HG03571 (cell line): ENCODE measurements around the gene CDKN2B-AS1.

Experiments used
- ATAC-seq: cut with Tn5 transposase; IDR thresholded peaks from one replicate; pipeline ENCODE4 v1.9.1; 2021; ENCODE audit not compliant: unreplicated experiment

CDKN2B-AS1 gene

DNA sequence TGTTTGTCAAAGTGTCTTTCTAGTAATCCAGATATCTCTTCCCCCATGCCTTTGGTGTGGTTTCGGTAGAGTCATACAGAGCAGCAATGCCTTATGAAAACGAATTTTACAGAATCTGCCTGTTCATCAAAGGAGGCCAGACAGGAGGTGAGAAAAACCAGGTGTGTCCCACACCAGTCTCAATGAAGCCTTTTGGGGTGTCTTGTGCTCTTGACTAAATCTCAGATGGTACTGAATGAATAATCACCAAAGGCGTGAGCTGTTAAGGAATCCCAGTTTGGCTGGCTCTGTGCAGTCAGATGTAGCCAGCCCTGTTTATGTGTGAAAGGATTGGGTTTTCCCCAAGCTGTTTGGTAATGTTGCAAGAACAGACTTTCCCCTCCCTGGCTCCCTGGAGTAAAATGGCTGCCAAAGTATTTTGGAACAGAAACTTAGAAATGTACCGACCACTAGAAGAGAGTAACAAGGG lies 85.3 kb downstream of the CDKN2B-AS1 start:
- peak; percentile 66 for ATAC-seq

DNA sequence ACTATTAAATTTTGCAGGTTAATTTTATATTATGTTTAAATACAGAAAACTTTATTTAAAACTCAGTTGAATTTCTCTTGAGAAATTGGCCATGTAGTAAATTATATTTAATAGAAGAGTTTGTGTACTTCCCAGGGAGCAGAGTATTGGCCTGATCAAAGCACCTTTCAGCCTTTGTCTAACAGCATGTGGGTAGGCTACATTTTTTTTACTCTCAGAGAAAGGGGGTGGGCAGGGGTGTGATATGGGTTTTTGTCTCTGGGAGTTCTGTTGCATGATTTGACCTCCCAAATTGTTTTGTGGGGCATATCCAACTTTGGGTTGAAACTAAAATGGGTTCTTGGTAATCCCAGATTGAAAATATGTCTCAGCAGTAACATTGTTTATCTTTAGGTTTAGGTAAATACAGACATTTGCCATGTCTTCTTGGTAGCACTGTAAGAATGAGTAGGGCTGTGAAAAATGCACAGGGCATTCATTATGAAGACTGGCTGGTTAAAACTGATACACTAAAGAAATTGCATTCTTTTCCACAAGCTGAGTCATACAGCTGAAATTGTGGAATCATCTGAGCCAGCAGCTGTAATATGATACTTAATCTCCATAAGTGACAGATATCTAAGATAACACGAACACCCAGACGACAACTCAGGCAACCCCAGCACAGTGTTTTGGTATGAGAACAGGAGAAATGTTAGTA lies 89.9 kb downstream of the CDKN2B-AS1 start:
- ATAC-seq, result no peak

DNA sequence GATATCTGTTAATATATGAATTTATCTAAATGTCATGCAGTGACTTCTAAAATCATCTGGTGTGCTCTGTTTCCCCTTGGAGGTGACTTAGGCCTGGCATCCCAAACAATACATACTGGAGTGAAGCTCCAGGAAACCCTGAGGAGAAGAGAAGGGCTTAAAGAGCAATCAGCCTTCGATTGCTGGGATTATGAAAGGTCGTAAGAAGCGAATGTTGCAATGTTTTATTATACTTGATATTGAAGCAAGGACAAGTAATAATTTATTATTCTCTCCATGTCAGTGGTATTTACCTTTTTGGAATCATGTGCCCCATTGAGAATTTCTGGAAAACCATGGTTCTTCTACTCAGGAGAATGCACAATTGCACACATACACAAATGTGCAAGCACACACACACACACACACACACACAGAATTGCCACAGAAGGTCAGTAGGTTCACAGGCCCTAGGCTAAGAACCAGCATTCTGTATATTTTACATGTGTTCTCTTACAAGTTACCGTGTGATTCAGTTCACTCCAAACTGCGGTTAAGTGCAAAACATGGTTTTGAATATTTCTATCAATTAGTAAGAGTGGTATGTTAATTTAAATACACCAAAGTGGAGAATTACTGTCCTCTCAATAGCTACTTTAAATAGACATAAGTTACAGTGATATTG lies 93.6 kb downstream of the CDKN2B-AS1 start:
- ATAC-seq, result no peak

- no peak for ATAC-seq
Observed at GRCh38 chr9:22088717-22089061, 94.1 kb downstream of the CDKN2B-AS1 start.

- no peak for ATAC-seq
Observed at GRCh38 chr9:22097707-22098106, 103.1 kb downstream of the CDKN2B-AS1 start.

DNA sequence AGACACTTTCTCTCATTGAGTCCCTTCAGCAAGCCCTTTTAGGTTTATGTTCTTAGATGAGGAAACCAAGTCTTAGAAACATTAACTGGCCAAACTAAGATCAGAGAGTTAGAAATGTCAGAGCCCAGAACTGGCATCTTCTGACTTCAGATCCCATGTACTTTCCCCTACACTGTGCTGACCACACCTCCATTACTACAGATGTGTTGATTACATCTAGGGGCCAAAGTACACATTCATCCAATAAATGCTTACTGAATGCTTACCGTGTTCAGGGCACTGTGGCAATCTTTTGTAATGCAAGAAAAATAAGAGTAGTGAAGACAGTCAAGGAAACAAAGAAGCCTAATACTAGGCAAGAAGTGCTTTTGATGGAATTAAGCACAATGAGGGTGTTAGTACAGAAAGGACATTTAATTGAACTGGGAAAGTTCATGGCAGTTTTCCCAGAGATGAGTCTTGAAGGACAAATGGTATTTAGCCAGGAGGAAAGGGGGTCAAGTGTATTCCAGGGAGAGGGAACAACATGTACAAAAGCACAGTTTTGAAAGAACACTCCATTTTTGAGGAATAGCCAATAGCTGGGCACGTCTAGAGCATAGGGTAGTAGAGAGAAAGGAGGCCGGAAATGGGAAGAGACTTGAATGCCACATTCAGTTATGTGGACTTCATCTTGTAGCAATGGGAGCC lies 104.2 kb downstream of the CDKN2B-AS1 start:
- ATAC-seq, result no peak

GRCh38 chr9:22100626-22101025 lies 106.0 kb downstream of the CDKN2B-AS1 start:
- no peak for ATAC-seq

DNA sequence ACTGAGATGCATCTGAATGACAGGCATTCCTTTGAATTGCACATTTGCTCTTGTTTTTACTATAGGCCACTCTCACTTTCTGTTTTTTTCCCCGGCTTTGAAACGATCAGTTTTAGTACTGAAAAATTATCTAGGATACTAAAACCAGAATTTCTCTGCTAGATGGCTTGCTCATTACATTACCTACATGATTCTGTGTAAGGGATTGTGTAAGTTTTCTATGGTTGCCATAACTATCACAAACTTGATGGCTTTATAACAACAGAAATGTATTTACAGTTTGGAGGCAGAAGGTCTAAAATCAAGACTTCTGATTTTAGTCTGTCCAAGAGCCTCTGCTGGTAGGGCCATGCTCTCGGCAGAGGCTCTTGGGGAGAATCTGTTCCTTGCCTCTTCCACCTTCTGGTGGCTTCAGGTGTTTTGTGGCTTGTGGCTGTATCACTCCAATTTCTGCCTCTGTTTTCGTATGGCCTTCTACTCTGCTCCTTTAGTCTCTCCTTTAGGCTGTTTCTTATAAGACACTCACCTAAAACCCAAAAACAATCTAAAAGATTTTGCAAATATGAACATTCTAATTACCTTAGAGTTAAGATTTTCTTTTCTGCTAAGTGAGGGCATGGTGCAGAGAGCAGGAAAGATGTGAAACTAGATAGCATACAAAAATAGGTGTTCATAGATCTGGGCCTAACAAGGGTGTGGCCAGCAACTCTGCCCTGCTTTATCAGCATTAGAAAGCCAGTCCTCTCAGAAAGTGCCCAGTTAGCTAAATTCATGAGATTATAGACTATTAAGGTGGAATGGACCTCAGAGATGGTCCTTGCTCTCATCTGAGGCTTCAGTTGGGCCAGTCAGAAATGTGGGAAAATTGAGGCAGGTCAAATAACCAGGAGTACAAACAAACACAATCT lies 107.8 kb downstream of the CDKN2B-AS1 start:
- ATAC-seq, result no peak

GRCh38 chr9:22103685-22104575 lies 109.3 kb downstream of the CDKN2B-AS1 start:
- ATAC-seq, result no peak

- peak; percentile 86 for ATAC-seq
Observed at GRCh38 chr9:22105005-22105722, 110.6 kb downstream of the CDKN2B-AS1 start.

GRCh38 chr9:22107202-22108045 lies 112.8 kb downstream of the CDKN2B-AS1 start:
- ATAC-seq, result no peak

GRCh38 chr9:22108581-22109370 lies 114.2 kb downstream of the CDKN2B-AS1 start:
- ATAC-seq, result no peak

DNA sequence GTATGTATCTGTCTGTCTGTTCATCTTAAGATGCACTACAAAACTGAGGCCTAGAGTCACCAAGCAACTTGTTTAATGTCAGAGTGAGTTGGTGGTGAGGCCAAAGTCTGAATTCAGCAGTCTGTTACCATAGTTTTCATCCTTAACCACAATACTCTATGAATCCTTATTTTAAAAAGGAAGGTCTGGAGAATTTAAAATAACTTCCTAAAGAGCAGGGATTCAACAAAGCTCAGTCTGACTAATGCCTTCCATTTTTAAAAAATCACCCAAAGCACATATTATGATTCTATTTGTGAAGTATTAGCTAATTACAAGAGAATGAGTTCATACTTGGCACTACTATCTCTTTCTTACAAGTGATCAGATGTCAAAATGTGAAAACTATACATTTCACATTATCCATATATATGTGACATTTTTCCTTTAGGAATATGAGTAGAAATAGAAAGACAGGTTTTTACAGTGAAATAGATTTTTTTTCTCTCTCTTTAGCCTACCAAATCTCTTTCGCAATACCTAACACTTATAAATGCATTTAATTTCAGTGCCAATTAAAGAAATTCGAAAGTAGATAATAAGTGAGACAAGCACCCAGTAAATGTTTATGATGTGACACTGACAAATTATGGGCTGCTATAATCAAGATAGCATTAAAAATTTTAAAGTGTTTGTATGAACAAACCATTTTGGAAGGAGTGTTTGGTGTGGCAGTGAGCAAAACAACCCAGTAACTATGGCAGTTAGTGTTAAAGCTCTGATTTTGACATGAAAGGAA lies 116.8 kb downstream of the CDKN2B-AS1 start:
- no peak for ATAC-seq

- ATAC-seq, result no peak
Observed at GRCh38 chr9:22111954-22112247, 117.3 kb downstream of the CDKN2B-AS1 start.

GRCh38 chr9:22112870-22113821 lies 118.6 kb downstream of the CDKN2B-AS1 start:
- ATAC-seq, result no peak

DNA sequence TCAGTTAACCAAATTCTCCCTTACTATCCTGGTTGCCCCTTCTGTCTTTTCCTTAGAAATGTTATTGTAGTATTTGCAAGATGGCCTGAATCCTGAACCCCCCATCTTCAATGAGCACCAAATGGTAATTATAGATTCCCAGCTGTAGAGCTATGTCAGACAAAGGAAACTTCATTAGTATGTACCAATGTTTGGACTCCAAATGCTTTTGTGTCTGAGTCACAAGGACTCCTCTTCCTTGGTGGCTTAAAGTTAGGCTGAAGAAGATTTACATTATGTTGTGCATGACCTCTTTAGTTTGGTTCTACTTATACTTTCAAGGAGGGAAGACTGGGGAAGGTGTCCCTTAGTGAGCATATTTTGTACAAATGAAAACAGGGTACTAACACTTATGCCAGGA lies 120.4 kb downstream of the CDKN2B-AS1 start:
- ATAC-seq, result no peak
